AG09309 (cell line): ENCODE results near the gene UQCC3.

Experiments
- DNase-seq: peaks from one replicate; pipeline ENCODE4 v3.0.0-alpha.2; 2010; ENCODE audit warnings: low read depth
- H3K4me3 ChIP-seq: 2 replicates; pipeline ENCODE4 v1.5.1; 2011; ENCODE audit warnings: mild to moderate bottlenecking, low read depth, low read length, moderate library complexity; ENCODE audit not compliant: control insufficient read depth
- CTCF ChIP-seq: IDR thresholded peaks from 2 replicates; pipeline ENCODE4 v1.5.1; 2011; ENCODE audit warnings: mild to moderate bottlenecking, low read depth, low read length, inconsistent platforms; ENCODE audit not compliant: insufficient read depth, control insufficient read depth; ENCODE audit errors: missing control alignments

UQCC3 gene

GRCh38 chr11:62671608-62672389, at the start of gene UQCC3, which contains the start of gene LBHD1:
Gene UQCC3, plus strand, starts transcription at chr11:62671673. Its CDS starts 73 bp downstream, at chr11:62671746.
Gene LBHD1, minus strand, starts transcription at chr11:62672267. Its CDS starts 2,236 bp downstream, at chr11:62670031.
- no peak for TF ChIP-seq CTCF
- peak within 1 kb of the TSS; percentile 92 for H3K4me3 ChIP-seq
- DNase-seq: no peak

- TF ChIP-seq CTCF: no peak
- H3K4me3 ChIP-seq: no peak overlapping the region; the same call in 1 of the 2 replicates
- no peak for DNase-seq
These were observed 48.9 kb upstream of the UQCC3 start for GRCh38 chr11:62622476-62623089.

GRCh38 chr11:62627713-62628112, 43.8 kb upstream of the UQCC3 start:
- TF ChIP-seq CTCF: no peak
- H3K4me3 ChIP-seq: no peak overlapping the region
- DNase-seq: no peak

- no peak overlapping the region for H3K4me3 ChIP-seq
- no peak for DNase-seq
- TF ChIP-seq CTCF: no peak
These were observed 39.0 kb upstream of the UQCC3 start for GRCh38 chr11:62632492-62632891.

- no peak for DNase-seq
- H3K4me3 ChIP-seq: no peak overlapping the region
- no peak for TF ChIP-seq CTCF
These were observed 27.3 kb upstream of the UQCC3 start for GRCh38 chr11:62644220-62644619.

GRCh38 chr11:62645671-62645945, 25.9 kb upstream of the UQCC3 start:
- TF ChIP-seq CTCF: no peak
- H3K4me3 ChIP-seq: peak overlapping the region; percentile 90
- DNase-seq: no peak
